Measurements from ENCODE around the gene KCNT2.

DNA sequence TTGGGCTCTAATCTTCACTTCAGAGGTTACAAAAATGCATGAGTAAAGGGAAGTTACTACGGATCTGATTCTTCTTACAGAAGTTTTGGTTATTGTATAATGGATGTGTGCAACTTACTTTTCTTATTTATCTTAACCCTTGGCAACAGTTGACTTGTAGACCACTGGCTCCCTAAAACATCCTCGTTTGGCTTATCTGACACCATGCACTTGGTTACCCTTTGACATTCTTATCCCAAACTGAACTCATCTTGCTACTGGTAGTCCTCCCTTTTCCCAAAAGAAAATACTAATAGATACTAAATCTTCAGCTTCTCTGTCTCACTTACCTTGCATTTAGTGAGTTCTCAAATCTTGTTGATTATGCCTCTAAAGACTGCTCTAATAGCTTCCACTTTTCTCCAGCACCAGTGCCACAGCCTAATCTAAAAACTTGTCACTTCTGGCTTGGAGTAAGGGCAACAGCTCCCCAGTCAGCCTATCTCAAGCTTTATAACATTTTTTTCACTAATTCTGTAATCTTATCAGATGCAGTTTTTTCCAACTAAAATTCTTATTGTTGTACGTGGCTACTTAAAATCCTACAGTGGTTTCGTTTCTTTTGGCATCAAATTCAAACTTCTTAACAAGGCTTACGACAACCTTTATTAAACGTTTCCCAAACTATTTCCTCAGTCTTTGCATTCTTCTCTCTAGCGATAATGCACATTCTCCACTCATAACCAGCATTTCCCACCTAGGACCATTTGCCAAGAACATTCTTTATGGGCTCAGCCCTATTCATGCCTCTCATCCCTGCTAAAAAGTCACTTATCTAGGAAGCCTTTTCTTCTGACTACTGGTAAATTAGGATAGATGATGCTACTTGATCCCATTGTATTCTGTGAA lies 204.2 kb downstream of the KCNT2 start:
- TF ChIP-seq, protein P1, sequence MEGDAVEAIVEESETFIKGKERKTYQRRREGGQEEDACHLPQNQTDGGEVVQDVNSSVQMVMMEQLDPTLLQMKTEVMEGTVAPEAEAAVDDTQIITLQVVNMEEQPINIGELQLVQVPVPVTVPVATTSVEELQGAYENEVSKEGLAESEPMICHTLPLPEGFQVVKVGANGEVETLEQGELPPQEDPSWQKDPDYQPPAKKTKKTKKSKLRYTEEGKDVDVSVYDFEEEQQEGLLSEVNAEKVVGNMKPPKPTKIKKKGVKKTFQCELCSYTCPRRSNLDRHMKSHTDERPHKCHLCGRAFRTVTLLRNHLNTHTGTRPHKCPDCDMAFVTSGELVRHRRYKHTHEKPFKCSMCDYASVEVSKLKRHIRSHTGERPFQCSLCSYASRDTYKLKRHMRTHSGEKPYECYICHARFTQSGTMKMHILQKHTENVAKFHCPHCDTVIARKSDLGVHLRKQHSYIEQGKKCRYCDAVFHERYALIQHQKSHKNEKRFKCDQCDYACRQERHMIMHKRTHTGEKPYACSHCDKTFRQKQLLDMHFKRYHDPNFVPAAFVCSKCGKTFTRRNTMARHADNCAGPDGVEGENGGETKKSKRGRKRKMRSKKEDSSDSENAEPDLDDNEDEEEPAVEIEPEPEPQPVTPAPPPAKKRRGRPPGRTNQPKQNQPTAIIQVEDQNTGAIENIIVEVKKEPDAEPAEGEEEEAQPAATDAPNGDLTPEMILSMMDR (IDR thresholded peaks at IDR 0.05), result no peak
- TF ChIP-seq EZH2 (IDR thresholded peaks at IDR 0.05), result no peak
- TF ChIP-seq EZH2phosphoT487 (IDR thresholded peaks at IDR 0.05), result no peak

Measured in neural progenitor cell (in vitro differentiated cells).